NCI-H82 (cell line): Measurements from ENCODE around the gene TLX3.
"Not testable (repeated sequence)": the region's sequence is repeated elsewhere in the genome, so short reads cannot be mapped to it uniquely, and the experiment has no call there.

Experiments used
- DNase-seq: peaks from one replicate; lab custom pipeline; 2025; lab: John Stamatoyannopoulos, UW

TLX3 gene

DNA sequence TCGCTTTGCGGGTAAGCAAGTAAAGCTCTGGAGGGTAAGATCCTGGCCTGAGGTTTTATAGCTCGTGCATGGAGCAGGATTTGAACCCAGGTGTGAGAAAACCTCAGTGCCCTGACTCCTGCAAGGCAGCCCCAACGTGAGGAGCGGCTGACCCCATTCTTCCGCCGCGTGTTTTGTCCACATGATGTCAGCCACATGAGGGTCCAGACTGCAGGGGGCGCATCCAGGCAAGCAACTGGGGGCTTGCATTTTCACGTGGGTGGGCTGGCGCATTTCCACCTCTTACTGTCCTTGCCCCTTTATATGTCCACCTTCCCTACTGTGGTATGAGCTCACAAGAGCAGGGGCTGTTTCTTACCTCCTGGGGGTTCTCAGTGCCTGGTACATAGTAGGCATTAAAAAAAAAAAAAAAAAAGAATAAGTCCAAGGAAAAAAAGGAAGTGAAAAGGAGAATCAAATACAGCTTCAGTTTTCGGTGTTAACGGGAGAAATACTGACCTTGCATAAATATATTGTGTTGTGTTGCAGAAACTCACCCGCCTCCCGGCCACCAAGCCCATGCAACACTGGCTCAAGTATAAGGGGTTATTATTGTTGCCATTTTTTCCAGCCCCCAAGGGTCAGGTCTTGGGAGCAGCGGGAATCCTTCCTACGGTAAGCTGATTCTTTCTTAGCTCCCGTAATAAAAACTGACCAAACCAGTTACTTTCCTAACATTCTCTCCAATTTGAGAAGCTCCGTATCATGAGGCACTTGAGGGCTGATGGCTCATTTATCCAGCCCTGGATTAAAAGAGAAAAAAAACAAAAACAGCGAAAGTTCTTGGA lies 15.0 kb downstream of the TLX3 start:
- DNase-seq = no peak

DNA sequence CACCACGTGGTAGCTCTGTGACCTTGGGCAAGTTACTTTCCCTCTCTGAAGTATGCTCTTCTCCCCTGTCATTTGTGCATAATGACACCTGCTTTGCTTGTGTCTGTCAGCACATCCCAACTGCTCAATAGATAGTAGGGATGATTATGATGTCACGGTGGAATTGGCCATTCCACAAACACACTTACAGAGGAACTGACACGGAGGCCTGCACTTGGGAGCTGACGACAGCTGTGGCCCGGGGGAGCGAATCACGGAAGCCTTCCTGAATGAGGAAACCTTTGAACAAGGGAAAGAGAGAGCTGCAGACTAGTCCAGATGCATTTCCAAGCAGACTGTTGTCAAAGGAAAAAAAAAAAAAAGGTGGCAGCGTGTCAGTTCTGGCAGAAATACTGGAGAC lies 21.0 kb downstream of the TLX3 start:
- DNase-seq = no peak

DNA sequence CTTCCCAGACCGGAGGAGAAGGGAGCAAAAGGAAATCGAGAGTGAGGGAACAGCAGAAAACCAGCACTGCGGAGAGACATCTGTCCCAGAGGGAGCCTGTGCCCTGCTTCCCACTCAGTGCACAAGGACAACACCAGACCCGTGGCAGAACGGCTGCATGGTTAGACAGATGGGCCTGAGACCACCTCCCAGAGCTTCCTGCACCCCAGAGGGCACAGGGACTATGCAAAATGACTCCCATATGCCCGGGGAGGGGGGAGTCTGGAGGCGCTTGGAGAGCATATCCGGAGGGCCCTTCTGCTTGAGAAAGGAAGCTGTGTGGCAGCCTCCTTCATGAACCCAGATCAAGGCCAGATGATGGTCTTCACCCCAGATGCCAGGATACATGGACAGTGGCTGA lies 26.6 kb downstream of the TLX3 start:
- no peak for DNase-seq

DNA sequence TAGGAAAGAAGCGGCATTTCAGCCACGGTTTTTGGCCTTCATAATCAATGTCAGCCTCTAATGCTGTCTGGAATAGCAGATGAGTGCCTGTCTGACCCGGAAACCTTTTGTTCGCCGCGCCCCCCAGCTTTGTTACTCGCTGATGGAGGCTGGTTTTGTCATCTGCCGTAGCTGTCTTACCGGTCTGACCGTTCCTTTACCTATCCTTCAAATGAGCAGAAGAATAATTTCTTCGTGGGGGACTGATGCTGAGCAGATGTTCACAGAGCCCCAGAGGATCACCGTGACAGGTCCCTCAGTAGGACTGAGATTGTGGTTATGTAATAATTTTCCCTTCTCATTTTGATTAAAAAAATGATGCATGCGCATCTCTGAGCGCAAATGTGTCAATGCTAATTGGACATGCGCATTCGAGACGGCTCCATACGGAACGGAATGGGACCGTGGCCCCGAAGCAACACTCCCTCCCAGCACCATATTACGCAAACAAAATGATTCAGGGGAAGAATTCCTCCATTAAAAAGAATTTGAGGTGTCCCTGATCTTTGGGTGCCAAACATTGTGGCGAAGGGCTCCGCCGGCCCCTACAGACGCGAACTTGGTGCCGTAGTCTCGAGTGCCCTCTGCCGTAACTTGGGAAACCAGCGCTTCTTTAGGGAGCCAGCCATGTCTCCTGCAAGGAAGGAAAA lies 27.6 kb downstream of the TLX3 start:
- DNase-seq = peak; percentile 45

DNA sequence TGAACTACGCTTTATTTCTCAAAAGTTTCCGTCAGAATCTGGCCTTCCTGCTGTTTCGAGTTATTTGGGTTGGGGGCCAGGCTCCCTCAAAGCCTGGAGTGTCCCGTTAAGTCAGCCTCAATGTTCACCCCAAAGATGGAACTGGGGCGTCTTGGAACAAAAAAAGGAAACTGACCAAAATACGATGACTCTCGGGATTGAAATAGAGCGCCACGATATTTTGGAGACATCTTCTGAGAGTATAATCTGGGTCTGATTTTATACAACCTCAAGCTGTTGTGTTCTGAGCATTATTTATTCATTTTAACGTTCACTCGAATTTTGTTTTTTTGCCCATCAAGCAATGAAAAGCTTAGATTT lies 28.1 kb downstream of the TLX3 start:
- no peak for DNase-seq

DNA sequence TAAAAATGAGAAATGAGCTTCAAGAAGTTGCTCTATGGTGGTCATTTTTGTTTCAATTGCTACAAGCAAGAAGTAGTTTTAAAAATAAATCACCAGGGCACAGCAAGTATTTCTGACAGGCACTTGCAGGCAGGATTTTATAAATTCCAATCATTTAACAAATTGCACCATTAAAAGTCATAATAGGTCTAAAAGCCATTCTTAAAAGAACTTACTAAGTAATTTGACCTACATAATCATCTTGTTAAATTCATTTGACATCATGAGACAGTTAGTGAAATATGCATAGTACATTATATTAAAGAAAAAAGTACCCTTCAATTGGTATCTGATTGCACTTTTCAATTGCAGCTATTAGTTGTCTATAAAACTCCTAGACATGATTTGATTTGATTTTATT lies 31.0 kb downstream of the TLX3 start:
- no peak for DNase-seq

DNA sequence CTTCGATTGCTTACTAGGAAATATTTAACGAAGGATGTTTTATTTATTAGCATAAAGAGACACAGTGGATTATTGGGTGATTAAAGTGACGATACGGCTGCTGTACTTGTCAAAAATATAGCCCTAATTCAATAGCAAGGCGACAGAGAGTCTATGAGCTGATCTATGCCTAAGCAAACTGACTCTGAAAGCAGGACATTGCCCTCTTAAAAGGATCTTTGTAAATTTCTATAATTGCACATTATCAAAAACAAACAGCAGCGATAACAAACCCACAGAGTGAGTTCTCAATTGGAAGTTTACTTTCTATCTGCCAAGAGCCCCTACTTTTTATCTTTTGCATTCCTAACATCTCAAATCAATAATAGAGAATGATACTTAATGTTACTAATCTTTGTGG lies 31.4 kb downstream of the TLX3 start:
- DNase-seq = no peak

DNA sequence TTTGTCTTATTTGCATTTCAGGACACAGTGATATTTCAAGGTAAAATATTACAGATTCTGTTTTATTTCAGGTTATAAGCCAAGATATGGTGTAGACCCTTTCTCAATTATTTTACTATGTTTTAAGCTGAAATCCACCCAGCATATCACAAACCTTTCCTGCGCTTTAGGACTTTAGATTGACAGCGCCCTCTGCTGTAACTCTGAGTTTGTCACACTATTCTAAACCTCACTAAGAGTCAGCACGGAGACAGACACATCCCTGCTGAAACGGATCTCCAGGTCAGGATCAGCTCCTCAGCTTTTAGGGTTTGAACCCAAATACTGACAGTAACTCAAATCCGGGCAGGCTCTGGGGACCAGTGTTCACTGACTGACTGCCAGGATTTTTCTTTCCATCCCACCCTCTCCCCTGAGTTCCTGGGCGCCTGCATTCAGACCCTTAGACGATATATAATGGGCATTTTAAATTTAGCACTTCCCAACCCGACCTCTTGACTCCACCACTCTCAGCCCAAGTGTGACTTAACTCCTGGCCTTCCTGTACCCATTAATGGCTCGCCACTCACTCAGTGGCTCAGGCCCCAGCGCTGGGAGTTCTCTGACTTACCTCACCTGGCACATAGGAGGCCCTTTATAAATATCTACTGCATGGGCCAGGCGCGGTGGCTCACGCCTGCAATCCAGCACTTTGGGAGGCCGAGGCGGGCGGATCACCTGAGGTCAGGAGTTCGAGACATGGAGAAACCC lies 33.5 kb downstream of the TLX3 start:
- DNase-seq = peak; percentile 69

DNA sequence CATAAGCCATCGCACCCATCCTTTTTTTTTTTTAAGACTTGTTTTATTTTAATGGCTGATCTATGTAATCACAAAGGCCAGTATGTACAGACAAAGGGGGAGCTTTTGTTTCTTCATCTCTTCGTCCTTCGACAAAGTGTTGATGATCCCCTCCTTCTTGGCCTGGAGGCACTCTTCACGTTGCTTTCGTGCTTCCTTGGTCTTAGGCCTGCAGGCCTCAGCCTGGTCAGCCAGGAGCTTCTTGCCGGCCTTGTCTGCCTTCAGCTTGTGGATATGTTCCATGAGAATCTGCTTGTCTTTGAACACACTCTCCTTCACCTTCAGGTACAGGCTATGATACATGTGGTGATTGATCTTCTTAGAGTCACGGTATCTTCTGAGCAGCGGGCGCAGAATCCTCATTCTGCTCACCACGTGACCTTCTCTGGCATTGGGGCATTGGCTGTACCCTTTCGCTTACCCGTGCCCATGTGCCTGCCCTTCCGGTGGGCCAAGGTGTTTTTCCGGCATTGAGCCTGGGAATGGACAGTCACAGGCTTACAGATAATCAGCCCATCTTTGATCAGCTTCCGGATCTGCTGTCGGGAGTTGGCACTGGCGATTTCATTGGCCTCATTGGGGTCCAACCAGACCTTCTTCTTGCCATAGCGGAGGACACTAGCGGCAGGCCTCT lies 36.0 kb downstream of the TLX3 start:
- DNase-seq = no peak

DNA sequence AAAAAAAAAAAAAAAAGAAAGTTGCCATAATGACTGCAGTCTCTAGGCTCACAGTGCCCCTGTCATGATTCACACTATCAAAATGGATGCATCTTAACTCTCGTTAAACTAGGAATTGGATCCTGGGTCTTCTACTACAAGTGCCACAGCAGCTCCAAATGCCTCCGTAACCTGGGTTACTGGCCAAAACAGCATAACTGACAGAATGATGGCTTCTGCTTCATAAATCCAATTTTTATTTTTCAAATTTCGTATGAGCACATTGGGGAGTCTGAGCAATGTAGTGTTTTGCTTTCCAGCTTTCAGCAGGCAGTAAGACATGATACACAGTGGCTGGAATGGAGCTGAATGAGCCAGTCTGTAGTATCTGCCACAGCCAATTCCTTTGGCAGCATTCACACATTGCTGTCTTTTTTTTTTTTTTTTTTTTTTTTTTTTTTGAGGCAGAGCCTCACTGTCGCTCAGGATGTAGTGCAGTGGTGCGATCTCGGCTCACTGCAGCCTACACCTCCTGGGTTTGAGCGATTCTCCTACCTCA lies 42.6 kb downstream of the TLX3 start:
- no peak for DNase-seq

DNA sequence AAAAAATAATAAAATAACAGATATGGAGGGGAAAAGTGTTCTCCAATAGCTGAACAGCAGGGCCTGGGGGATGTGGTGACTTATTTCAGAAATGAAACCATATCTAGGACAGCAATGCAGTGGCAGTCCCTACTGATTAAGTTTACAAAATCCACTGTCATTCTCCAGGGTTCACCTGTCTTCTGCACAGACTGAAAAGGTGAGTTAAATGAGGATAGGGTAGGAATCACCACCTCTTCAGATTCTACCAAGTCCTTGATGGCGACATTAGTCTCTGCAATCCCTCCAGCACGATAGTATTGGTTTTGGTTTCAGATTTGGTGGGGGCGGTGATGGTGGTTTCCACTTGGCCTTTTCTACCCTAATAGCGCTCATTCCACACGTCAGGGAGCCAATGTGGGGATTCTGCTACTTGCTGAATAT lies 46.3 kb downstream of the TLX3 start:
- no peak for DNase-seq

DNA sequence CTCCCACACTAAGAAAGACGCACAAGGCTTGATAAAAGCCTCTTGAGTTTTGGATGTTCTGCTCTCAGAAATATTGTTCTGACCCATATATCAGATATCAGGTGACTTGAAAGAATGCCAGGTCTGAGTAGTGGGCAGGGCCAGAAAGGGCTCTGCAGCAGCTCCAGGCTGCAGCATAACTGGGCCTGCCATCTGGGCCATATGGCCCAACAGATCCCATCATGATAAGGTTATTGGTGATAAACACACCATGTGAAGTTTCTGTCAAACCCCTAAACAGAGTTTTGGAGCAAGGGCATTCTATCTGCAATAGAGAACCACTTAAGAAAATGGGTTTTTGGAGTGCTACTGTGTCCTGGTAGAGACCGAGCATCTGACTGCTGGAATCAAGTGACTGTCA lies 48.8 kb downstream of the TLX3 start:
- DNase-seq = no peak

DNA sequence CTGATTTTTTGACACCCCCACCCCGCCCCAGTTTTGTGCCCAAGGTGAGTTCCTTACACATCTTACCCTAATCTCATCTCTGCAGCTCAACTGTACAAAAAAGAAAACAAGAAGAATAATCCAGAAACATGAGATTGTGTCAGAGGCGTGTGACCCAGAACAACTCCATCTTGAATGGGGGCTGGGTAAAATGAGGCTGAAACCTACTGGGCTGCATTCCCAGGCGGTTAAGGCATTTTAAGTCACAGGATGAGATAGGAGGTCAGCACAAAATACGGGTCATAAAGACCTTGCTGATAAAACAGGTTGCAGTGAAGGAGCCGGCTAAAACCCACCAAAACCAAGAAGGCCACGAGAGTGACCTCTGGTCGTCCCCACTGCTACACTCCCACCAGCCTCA lies 52.1 kb downstream of the TLX3 start:
- not testable (repeated sequence) for DNase-seq
